MCF 10A (cell line): ENCODE data around the gene SORBS2. TPM values are rescaled to one million over a fixed set of nuclear protein-coding genes. Genes with fewer than 3 reads are reported as not detected.

Experiments used
- BruUV-seq: library from RNA; stranded (reverse); fragments of 400-500 nt; replicated peaks from 2 replicates; lab custom pipeline; 2021; lab: Mats Ljungman, UMichigan
- CTCF ChIA-PET: fragments of 300-600 bp; sonication (Branson Sonifier 250); formaldehyde crosslinking; extraction: SDS; loops from one replicate; lab custom pipeline; 2021; ENCODE audit warnings: antibody characterized with exemption, inconsistent platforms; lab: Yijun Ruan, JAX
- POLR2A ChIA-PET: fragments of 300-600, 350-650 bp; sonication (Branson Sonifier 250); formaldehyde crosslinking; extraction: SDS; loops from one replicate; lab custom pipeline; 2020; ENCODE audit warnings: antibody characterized with exemption, inconsistent platforms; lab: Yijun Ruan, JAX
- DNase-seq: peaks from one replicate; pipeline ENCODE4 v3.0.0-alpha.2; 2018; ENCODE audit not compliant: unreplicated experiment
- H3K27ac Mint-ChIP-seq: one replicate; pipeline ENCODE4 v1.8.0; 2022; ENCODE audit warnings: mild to moderate bottlenecking, low read depth, mixed read lengths; ENCODE audit not compliant: unreplicated experiment
- H3K27me3 Mint-ChIP-seq: one replicate; pipeline ENCODE4 v1.8.0; 2022; ENCODE audit warnings: mixed read lengths; ENCODE audit not compliant: insufficient read depth, unreplicated experiment
- H3K36me3 Mint-ChIP-seq: one replicate; pipeline ENCODE4 v1.8.0; 2022; ENCODE audit warnings: mild to moderate bottlenecking, moderate library complexity, mixed read lengths; ENCODE audit not compliant: insufficient read depth, unreplicated experiment
- H3K4me1 Mint-ChIP-seq: one replicate; pipeline ENCODE4 v1.8.0; 2022; ENCODE audit warnings: mixed read lengths; ENCODE audit not compliant: insufficient read depth, unreplicated experiment
- H3K4me3 Mint-ChIP-seq: one replicate; pipeline ENCODE4 v1.8.0; 2022; ENCODE audit warnings: mild to moderate bottlenecking, moderate library complexity, mixed read lengths; ENCODE audit not compliant: unreplicated experiment
- H3K9me3 Mint-ChIP-seq: one replicate; pipeline ENCODE4 v1.8.0; 2022; ENCODE audit warnings: mixed read lengths; ENCODE audit not compliant: unreplicated experiment
- CTCF ChIP-seq: fragments of 200-600 bp; IDR thresholded peaks from one replicate; pipeline ENCODE4 v1.8.0; 2022; ENCODE audit warnings: antibody characterized with exemption, mild to moderate bottlenecking; ENCODE audit not compliant: unreplicated experiment
- intact Hi-C: fragments of 100-400 bp; cut with micrococcal nuclease; formaldehyde crosslinking; loops from 2 replicates; pipeline ENCODE4 v1.14.1; 2022
- total RNA-seq: library from RNA; stranded (reverse); gene quantifications from 2 replicates; pipeline ENCODE4 v1.2.3, GENCODE V29; 2022

Gene SORBS2
- total RNA-seq, 1 experiment from 2014 or later: 19.3 TPM

GRCh38 chr4:185637163-185637875 lies 174.7 kb downstream of the SORBS2 start:
- Mint-ChIP-seq H3K4me3 (no peak overlapping the region), H3K27ac (no peak overlapping the region), H3K4me1 (no peaks in the 10 kb centered on the region), H3K36me3 (no peaks in the 10 kb centered on the region), H3K9me3 (no peaks in the 10 kb centered on the region), H3K27me3 (no peaks in the 10 kb centered on the region)
- no peak for TF ChIP-seq CTCF
- BruUV-seq: no TSS peak
- DNase-seq: peak; percentile 9
- intact Hi-C loops: no loop called here
- ChIA-PET CTCF (interaction anchor here (10.8 kb wide), 1 partner anchor 401 kb away, joined by 149 read pairs; no protein-coding TSS in a partner anchor), POLR2A (no interaction called here)

- Mint-ChIP-seq H3K27ac (no peak overlapping the region), H3K9me3 (no peaks in the 10 kb centered on the region), H3K27me3 (no peaks in the 10 kb centered on the region), H3K4me3 (no peak overlapping the region), H3K4me1 (no peaks in the 10 kb centered on the region), H3K36me3 (no peaks in the 10 kb centered on the region)
- BruUV-seq: no TSS peak
- intact Hi-C loops: no loop called here
- peak; percentile 47 for TF ChIP-seq CTCF
- DNase-seq: peak; percentile 22
- CTCF ChIA-PET: interaction anchor here (0.9 to 10.8 kb wide), 3 partner anchors 109 to 404 kb away, joined by 3 to 149 read pairs (median 4); no protein-coding TSS in a partner anchor
- POLR2A ChIA-PET: no interaction called here
These were observed 177.8 kb downstream of the SORBS2 start for GRCh38 chr4:185634066-185634652.

- intact Hi-C loops: no loop called here
- ChIA-PET POLR2A (no interaction called here), CTCF (interaction anchor here (0.5 to 1.1 kb wide), 4 partner anchors 379 to 411 kb away, joined by 3 to 4 read pairs (median 4); no protein-coding TSS in a partner anchor)
- no TSS peak for BruUV-seq
- no peaks in the 10 kb centered on the region for H3K4me1 Mint-ChIP-seq
- no peak overlapping the region for H3K27ac Mint-ChIP-seq
- DNase-seq: no peak
- no peaks in the 10 kb centered on the region for H3K9me3 Mint-ChIP-seq
- TF ChIP-seq CTCF: no peak
- H3K27me3 Mint-ChIP-seq: no peaks in the 10 kb centered on the region
- H3K36me3 Mint-ChIP-seq: peaks cover 12% of the 10 kb centered on the region
- H3K4me3 Mint-ChIP-seq: no peak overlapping the region
These were observed 185.2 kb downstream of the SORBS2 start for GRCh38 chr4:185626798-185627197.

GRCh38 chr4:185625503-185625902 lies 186.5 kb downstream of the SORBS2 start:
- Mint-ChIP-seq H3K4me3 (no peak overlapping the region), H3K9me3 (no peaks in the 10 kb centered on the region), H3K27ac (no peak overlapping the region), H3K4me1 (no peaks in the 10 kb centered on the region), H3K36me3 (peaks cover 12% of the 10 kb centered on the region), H3K27me3 (no peaks in the 10 kb centered on the region)
- intact Hi-C loops: no loop called here
- TF ChIP-seq CTCF: no peak
- no peak for DNase-seq
- POLR2A ChIA-PET: interaction anchor here (1.0 kb wide), 1 partner anchor 400 kb away, joined by 3 read pairs; no protein-coding TSS in a partner anchor
- CTCF ChIA-PET: interaction anchor here (1.0 to 3.2 kb wide), 5 partner anchors 15 to 415 kb away, joined by 3 to 9 read pairs (median 4); no protein-coding TSS in a partner anchor
- BruUV-seq: no TSS peak
